Astrocyte of the spinal cord (primary cell): ENCODE measurements around the gene MEGF11.

Experiments
- DNase-seq: peaks from one replicate; pipeline ENCODE4 v3.0.0; 2011; ENCODE audit warnings: low read depth, low spot score
- H3K4me3 ChIP-seq: 2 replicates; pipeline ENCODE4 v1.5.1; 2011; ENCODE audit warnings: low read depth, mild to moderate bottlenecking, low read length, moderate library complexity
- in situ Hi-C: cut with HindIII; loops from 2 replicates; pipeline ENCODE4 v1.10.0; 2017; ENCODE audit warnings: low sequenced_read_pairs
- TF ChIP-seq, protein P1 (sequence below): IDR thresholded peaks from 2 replicates; pipeline ENCODE4 v1.5.1; 2012; ENCODE audit warnings: low read depth, mild to moderate bottlenecking, low read length, inconsistent platforms

Gene MEGF11

GRCh38 chr15:66043264-66043663, 210.3 kb downstream of the MEGF11 start:
- no peak for DNase-seq
- in situ Hi-C loops, result no loop called here
- no peak overlapping the region for H3K4me3 ChIP-seq
- TF ChIP-seq, protein P1, sequence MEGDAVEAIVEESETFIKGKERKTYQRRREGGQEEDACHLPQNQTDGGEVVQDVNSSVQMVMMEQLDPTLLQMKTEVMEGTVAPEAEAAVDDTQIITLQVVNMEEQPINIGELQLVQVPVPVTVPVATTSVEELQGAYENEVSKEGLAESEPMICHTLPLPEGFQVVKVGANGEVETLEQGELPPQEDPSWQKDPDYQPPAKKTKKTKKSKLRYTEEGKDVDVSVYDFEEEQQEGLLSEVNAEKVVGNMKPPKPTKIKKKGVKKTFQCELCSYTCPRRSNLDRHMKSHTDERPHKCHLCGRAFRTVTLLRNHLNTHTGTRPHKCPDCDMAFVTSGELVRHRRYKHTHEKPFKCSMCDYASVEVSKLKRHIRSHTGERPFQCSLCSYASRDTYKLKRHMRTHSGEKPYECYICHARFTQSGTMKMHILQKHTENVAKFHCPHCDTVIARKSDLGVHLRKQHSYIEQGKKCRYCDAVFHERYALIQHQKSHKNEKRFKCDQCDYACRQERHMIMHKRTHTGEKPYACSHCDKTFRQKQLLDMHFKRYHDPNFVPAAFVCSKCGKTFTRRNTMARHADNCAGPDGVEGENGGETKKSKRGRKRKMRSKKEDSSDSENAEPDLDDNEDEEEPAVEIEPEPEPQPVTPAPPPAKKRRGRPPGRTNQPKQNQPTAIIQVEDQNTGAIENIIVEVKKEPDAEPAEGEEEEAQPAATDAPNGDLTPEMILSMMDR, result no peak

GRCh38 chr15:66042624-66043023, 210.9 kb downstream of the MEGF11 start:
- in situ Hi-C loops, result no loop called here
- H3K4me3 ChIP-seq, result no peak overlapping the region
- TF ChIP-seq, protein P1, result no peak
- DNase-seq, result no peak

- TF ChIP-seq, protein P1, result no peak
- in situ Hi-C loops, result no loop called here
- H3K4me3 ChIP-seq, result no peak overlapping the region
- DNase-seq, result no peak
Observed at GRCh38 chr15:66041276-66041675, 212.3 kb downstream of the MEGF11 start.

DNA sequence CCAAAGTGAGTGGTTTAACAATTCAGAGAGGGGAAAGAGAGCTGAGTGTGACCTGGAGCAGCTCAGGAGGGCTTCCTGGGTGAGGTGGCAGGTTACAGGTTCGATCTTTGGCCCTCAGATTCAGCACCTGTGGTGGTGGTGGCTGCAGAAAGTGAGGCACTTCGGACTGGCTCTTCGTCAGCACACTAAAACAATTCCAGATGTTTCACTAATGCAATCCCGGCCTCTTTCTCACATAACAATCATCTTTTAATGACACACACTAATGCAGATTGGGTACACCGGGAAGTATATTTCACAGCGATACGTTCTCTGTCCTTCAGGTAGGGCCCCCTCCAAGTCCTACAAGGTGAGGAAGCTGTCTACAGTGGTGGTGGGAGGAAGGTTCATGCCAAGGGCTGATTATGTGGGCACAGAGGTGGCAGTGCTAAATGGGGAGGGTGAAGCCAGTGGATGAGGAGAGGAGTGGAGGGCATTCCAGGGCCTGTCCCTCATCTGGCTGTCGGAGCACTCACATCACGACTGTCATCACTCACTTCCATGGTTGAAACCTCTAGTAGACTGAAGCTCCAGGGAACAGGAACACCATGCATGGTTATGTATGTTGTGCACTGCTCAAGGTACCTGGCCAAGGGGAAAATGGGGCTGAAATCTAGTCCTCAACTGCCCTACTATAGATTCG, 213.2 kb downstream of the MEGF11 start:
- TF ChIP-seq, protein P1, result no peak
- in situ Hi-C loops, result no loop called here
- no peak for DNase-seq
- H3K4me3 ChIP-seq, result no peak overlapping the region

GRCh38 chr15:66039117-66039871, 214.3 kb downstream of the MEGF11 start:
- no peak for DNase-seq
- H3K4me3 ChIP-seq, result no peak overlapping the region
- in situ Hi-C loops, result no loop called here
- TF ChIP-seq, protein P1, result no peak

GRCh38 chr15:66038387-66039116, 215.0 kb downstream of the MEGF11 start:
- TF ChIP-seq, protein P1, result no peak
- no peak overlapping the region for H3K4me3 ChIP-seq
- in situ Hi-C loops, result no loop called here
- DNase-seq, result no peak
